K562 (cell line): Measurements from ENCODE around the gene CCNC. TPM values are rescaled to one million over a fixed set of nuclear protein-coding genes. Genes with fewer than 3 reads are reported as not detected.

Experiments used
- CTCF ChIP-seq, 3 experiments: IDR thresholded peaks in 2 of 3; conservative IDR thresholded peaks in 1 of 3; 2 replicates each; pipeline ENCODE4 v1.5.1; 2011 to 2012; ENCODE audit warnings: low read length in 3 of 3, mild to moderate bottlenecking in 3 of 3, control low read depth in 2 of 3, improper control_type of control experiment in 1 of 3, inconsistent platforms in 1 of 3, low read depth in 1 of 3, mixed read lengths in 1 of 3, moderate library complexity in 1 of 3; ENCODE audit not compliant: insufficient read depth in 2 of 3
- DACH1 ChIP-seq: fragments of 450-650 bp; IDR thresholded peaks from 2 replicates; pipeline ENCODE4 v1.6.1; 2018; ENCODE audit not compliant: partially characterized antibody
- FOXM1 ChIP-seq, 2 experiments: fragments of 450-650 bp in 1 of 2; sonication (generic) in 1 of 2; formaldehyde crosslinking in 1 of 2; IDR thresholded peaks; 2 replicates each; pipeline versions ENCODE4 v1.6.1 to v1.9.0; 2017 to 2022; ENCODE audit warnings: low read depth in 2 of 2, mild to moderate bottlenecking in 2 of 2, missing genetic modification reagents in 1 of 2, moderate library complexity in 1 of 2
- FUS ChIP-seq: fragments of 200-400 bp; formaldehyde crosslinking; optimal IDR thresholded peaks from 2 replicates; pipeline ENCODE3; 2017; ENCODE audit warnings: low read depth, low read length
- HDAC3 ChIP-seq: fragments of 450-650 bp; IDR thresholded peaks from 2 replicates; pipeline ENCODE4 v1.6.1; 2018; ENCODE audit warnings: borderline replicate concordance, mild to moderate bottlenecking, moderate library complexity; ENCODE audit not compliant: partially characterized antibody
- HES1 ChIP-seq: fragments of 450-650 bp; IDR thresholded peaks from 2 replicates; pipeline ENCODE4 v1.6.1; 2016; ENCODE audit warnings: low read depth, mild to moderate bottlenecking, moderate library complexity
- HNRNPK ChIP-seq: fragments of 200-400 bp; formaldehyde crosslinking; IDR thresholded peaks from one replicate; pipeline ENCODE4 v1.6.1; 2018; ENCODE audit warnings: mild to moderate bottlenecking, low read depth, low read length; ENCODE audit not compliant: poor library complexity, severe bottlenecking
- IFI16 ChIP-seq: fragments of 250-450 bp; sonication (Bioruptor Pico); IDR thresholded peaks from 2 replicates; pipeline ENCODE4 v2.1.2; 2022; ENCODE audit warnings: mild to moderate bottlenecking, inconsistent platforms
- MED1 ChIP-seq: sonication (generic); formaldehyde crosslinking; IDR thresholded peaks from 2 replicates; pipeline ENCODE4 v1.8.1; 2023; ENCODE audit warnings: missing genetic modification reagents, borderline replicate concordance
- NFE2L1 ChIP-seq: fragments of 450-650 bp; IDR thresholded peaks from 2 replicates; pipeline ENCODE4 v1.6.1; 2016; ENCODE audit warnings: missing genetic modification characterization, low read depth, mild to moderate bottlenecking, missing compliant biosample characterization, moderate library complexity, borderline replicate concordance
- PKNOX1 ChIP-seq: fragments of 450-650 bp; IDR thresholded peaks from 2 replicates; pipeline ENCODE4 v1.6.1; 2016
- RBBP5 ChIP-seq: fragments of 200-600 bp; sonication (generic); IDR thresholded peaks from 2 replicates; pipeline ENCODE4 v1.6.1; 2012; ENCODE audit warnings: borderline replicate concordance, mild to moderate bottlenecking, low read length, control low read depth, inconsistent platforms; ENCODE audit not compliant: insufficient read depth, poor library complexity, severe bottlenecking
- RBM15 ChIP-seq: fragments of 200-400 bp; formaldehyde crosslinking; IDR thresholded peaks from 2 replicates; pipeline ENCODE4 v1.6.1; 2018; ENCODE audit warnings: mild to moderate bottlenecking, low read length, moderate library complexity; ENCODE audit not compliant: insufficient read depth
- RBM39 ChIP-seq: fragments of 200-400 bp; formaldehyde crosslinking; optimal IDR thresholded peaks from 2 replicates; pipeline ENCODE3; 2018; ENCODE audit warnings: low read depth, low read length
- TAF9B ChIP-seq: fragments of 450-650 bp; IDR thresholded peaks from 2 replicates; pipeline ENCODE4 v1.6.1; 2018; ENCODE audit warnings: mild to moderate bottlenecking; ENCODE audit not compliant: partially characterized antibody
- U2AF2 ChIP-seq: fragments of 200-400 bp; formaldehyde crosslinking; optimal IDR thresholded peaks from 2 replicates; pipeline ENCODE3; 2017; ENCODE audit warnings: low read depth, mild to moderate bottlenecking, low read length
- ZBED1 ChIP-seq: IDR thresholded peaks from 2 replicates; pipeline ENCODE4 v1.6.1; 2014
- ZNF217 ChIP-seq: sonication (generic); formaldehyde crosslinking; IDR thresholded peaks from 2 replicates; pipeline ENCODE4 v1.8.0; 2022; ENCODE audit warnings: mild to moderate bottlenecking, missing genetic modification reagents
- ZNF518B ChIP-seq: fragments of 250-450 bp; sonication (Bioruptor Pico); IDR thresholded peaks from 2 replicates; pipeline ENCODE4 v1.5.0; 2021; ENCODE audit warnings: mild to moderate bottlenecking, moderate library complexity
- ZNF707 ChIP-seq: fragments of 250-450 bp; sonication (Bioruptor Pico); conservative IDR thresholded peaks from 2 replicates; pipeline ENCODE4 v1.8.0; 2022; ENCODE audit warnings: inconsistent platforms, mild to moderate bottlenecking, moderate library complexity
- polyA plus RNA-seq, 8 experiments: library from polyadenylated mRNA; depleted of rRNA in 4 of 8; stranded (reverse) in 5 of 8; unstranded in 3 of 8; fragments of >200 nt; fragmentation: Nextera tagmentation in 2 of 8; fragmentation: Illumina TruSeq in 1 of 8; extraction: Ambion mirVana in 2 of 8; extraction: Trizol in 1 of 8; gene quantifications; 2 replicates each; pipeline versions ENCODE4 v1.2.1 to v1.2.3, GENCODE V29; 2011 to 2014; ENCODE audit warnings: inconsistent platforms in 1 of 8, missing spikeins in 1 of 8
- total RNA-seq, 7 experiments: library from RNA; depleted of rRNA in 6 of 7; stranded (reverse); fragments of >200 nt in 6 of 7; fragmentation: Illumina TruSeq in 2 of 7; extraction: Trizol in 2 of 7; gene quantifications; 2 replicates each; pipeline versions ENCODE4 v1.2.1 to v1.2.3, GENCODE V29; 2011 to 2021; ENCODE audit warnings: low replicate concordance in 1 of 7

CCNC gene
- total and polyA plus RNA-seq, 9 of the 15 experiments (the other 6 are each of a cell fraction or from before 2014, with no cell fraction given) = 68.7 to 177 (median 99.6) TPM

- no peak for TF ChIP-seq PKNOX1
- no peak for TF ChIP-seq HNRNPK
- peak; percentile 76 for TF ChIP-seq RBBP5
- no peak for TF ChIP-seq ZNF518B (CRISPR knock-in tag)
- TF ChIP-seq NFE2L1 (tag) = no peak
- no peak for TF ChIP-seq IFI16
- peak; percentile 70 for TF ChIP-seq TAF9B
- TF ChIP-seq FUS = no peak
- no peak for TF ChIP-seq MED1 (CRISPR knock-in tag)
- no peak for TF ChIP-seq ZNF217
- TF ChIP-seq HDAC3 = no peak
- no peak for TF ChIP-seq U2AF2
- no peak for TF ChIP-seq RBM15
- TF ChIP-seq HES1 = no peak
- TF ChIP-seq FOXM1 (IDR thresholded peaks at IDR 0.05; ENCODE audit: low read depth) = no peak
- TF ChIP-seq FOXM1 (CRISPR knock-in tag; IDR thresholded peaks at IDR 0.05; ENCODE audit: low read depth) = no peak
- TF ChIP-seq RBM39 = no peak
- TF ChIP-seq ZNF707 = no peak
- TF ChIP-seq CTCF (IDR thresholded peaks at IDR 0.05 in 2 of 3, conservative IDR thresholded peaks at IDR 0.05 in 1 of 3; ENCODE audit: insufficient read depth in 2 of 3, low read depth in 1 of 3, low read length in 3 of 3) = peak; percentile 80 to 86 (median 82)
- TF ChIP-seq DACH1 = no peak
- 0 out of 2 replicates have a peak, but pooled peaks have one; percentile 40 for TF ChIP-seq ZBED1
Observed at GRCh38 chr6:99520855-99521632, 47.4 kb downstream of the CCNC start (continued).
